Activated CD4-positive, alpha-beta T cell treated with anti-CD3 and anti-CD28 coated beads, Interleukin-2, Interleukin-4, amounts not matched to agents 100 ng/mL and 50 ng/mL, durations not matched to agents 16 hours and 8 hours (primary cell): ENCODE results near the gene ICA1L.

Experiments used
- DNase-seq: peaks from one replicate; pipeline ENCODE4 v3.0.0-alpha.2; 2020; ENCODE audit warnings: low spot score

Gene ICA1L

DNA sequence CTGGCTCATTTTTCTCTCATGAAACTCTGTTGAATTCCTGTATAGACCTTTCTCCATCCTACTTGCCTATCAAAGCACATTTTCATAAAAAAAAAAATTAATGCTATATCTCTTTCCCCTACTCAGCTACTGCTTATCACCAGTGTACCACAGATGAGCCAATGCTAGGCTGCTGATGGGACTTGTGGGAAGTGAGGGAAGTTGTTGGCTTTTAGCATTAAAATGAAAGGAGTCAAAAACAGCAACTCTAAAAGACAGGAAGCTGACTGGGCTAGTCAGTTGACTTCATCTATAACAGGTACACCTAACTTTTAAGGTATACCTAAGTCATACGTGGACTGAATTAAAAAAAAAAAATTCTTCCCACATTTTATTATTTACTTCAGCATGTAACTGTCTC lies 134.7 kb downstream of the ICA1L start:
- no peak for DNase-seq

- DNase-seq: no peak
Measured at GRCh38 chr2:202726070-202726469, 145.5 kb downstream of the ICA1L start.

DNA sequence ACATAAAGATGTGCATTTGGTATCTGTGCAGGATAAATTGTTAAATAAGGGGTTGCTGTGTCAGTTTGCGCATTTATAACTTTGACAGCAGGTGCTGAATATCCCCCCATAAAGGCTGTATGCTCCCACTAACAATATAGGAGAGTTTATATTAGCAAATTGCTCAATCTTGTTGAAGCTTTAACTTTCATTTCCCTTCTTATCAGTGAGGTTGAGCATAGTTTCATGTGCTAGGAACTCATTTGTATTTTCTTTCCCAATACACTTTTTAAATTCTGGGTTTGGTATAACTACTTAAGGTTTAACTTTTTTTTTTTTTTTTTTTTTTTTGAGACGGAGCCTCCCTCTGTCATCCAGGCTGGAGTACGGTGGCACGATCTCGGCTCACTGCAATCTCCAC lies 147.8 kb downstream of the ICA1L start:
- DNase-seq: no peak
